Measurements from ENCODE around the gene FALEC.
A peak's percentile ranks its signal among the peaks of the same experiment; 100 is the strongest.

Gene FALEC

DNA sequence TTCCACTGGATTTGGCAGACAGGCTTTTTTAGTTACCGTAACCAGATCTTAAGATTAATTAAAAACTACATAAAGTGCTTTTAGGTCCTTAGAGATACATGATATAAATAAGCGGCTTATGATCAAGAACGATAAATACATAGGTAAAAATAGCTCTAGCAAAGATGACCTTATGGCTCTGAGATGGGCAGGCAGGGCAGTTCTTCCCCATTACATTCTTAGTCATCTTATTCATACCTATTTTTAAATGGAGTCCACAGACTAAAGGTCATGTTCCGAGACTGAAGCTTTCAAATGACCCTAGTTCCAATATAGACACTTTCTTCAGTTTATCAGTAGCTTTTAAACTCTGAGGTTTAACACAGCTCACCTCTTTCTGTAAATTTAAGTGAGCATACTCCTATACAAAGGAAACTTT is 59.5 kb downstream of the FALEC start:
- Histone ChIP-seq H3K4me3 (peak overlapping the region; percentile 65 to 100 (median 98)), H3K36me3 (peaks cover 82 to 89% (median 87%) of the 10 kb centered on the region in 11 experiments), H3K9ac (peak overlapping the region; percentile 96 to 100 (median 99); a peak in 19 of 22 replicates), H4K20me1 (peaks cover 91 to 93% (median 93%) of the 10 kb centered on the region in 11 experiments), H3K4me2 (peak overlapping the region; percentile 83 to 99 (median 93)), H3K9me3 (replicated peaks in 1 of 11) (no peaks in the 10 kb centered on the region; a peak in 3 of 22 replicates), H3K27ac (peak overlapping the region in 3 of 11 experiments; percentile 30 to 99 (median 35); a peak in 4 of 22 replicates), H3K4me1 (peaks cover 44 to 69% (median 60%) of the 10 kb centered on the region in 10 experiments), H3K27me3 (no peaks in the 10 kb centered on the region)
- TF ChIP-seq Cebpa-rat (IDR thresholded peaks at IDR 0.05), result no peak

DNA sequence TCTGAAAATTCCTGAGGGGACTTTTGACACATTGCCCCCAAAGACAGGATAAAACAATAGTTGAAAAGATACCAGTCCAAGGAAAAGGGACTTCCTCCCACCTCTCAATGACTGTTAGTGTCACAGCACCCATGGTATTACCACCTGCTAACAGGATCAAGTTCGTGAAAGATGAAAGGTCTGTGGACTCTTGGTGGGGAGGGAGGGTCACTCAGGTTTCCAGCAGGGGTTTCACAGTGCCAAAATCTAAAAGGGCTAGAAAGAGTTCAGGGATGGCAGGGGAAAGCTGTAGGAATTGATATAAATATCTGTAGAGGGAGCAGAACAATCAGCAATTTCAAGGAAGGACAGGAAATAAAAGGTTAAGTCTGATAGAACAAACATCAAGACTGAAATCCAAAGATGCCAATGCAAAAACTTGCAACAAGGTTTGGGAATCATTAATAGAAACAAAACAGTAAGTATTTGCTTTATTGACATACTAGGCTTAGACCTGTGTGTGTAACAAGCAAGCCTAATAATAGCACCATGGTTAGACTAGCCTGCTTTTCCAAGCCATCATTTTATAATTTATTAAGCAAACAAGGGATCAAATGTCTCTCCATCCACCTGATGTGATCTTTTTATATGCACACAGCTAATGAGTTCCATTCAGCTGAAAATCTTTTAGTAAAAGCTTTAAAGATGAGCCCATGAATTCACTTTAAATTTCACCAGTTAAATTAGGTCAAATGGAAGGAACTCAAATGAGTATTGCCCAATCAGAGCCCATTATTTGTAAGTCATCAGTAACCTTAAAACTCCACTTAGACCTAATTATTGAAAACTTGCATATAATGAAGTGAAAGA is 60.2 kb downstream of the FALEC start:
- H3K4me2 ChIP-seq, result peak overlapping the region; percentile 83 to 99 (median 93)
- peaks cover 85 to 87% (median 86%) of the 10 kb centered on the region in 11 experiments for H4K20me1 ChIP-seq
- no peaks in the 10 kb centered on the region for H3K27me3 ChIP-seq
- H3K4me3 ChIP-seq, result peak overlapping the region; percentile 65 to 100 (median 98)
- peak overlapping the region in 5 of 11 experiments; percentile 6 to 99 (median 98); a peak in 5 of 22 replicates for H3K27ac ChIP-seq
- peak overlapping the region; percentile 96 to 100 (median 99) for H3K9ac ChIP-seq
- H3K4me1 ChIP-seq, result peaks cover 47 to 69% (median 59%) of the 10 kb centered on the region in 10 experiments
- H3K36me3 ChIP-seq, result peaks cover 78 to 84% (median 82%) of the 10 kb centered on the region in 11 experiments
- H3K9me3 ChIP-seq (replicated peaks in 1 of 11), result no peaks in the 10 kb centered on the region; a peak in 3 of 22 replicates
- peak in 1 of 11 experiments; percentile 39; a peak in 2 of 22 replicates for TF ChIP-seq Cebpa-rat (IDR thresholded peaks at IDR 0.05)

DNA sequence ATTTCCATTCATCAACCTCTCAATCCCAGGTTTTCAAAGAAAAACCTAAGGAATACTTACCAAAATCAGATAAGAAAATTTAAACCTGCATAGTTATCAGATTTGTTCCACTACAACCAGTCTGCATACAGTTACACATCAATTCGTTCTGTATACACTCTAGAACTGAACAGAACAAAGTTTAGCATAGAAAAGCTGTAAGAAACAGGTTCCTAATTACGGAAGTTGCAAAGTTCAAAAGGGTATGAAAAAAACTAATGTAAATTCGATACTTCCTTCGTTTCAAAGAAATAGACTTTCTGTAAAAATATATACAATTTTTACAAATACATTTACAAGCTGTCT is 60.8 kb downstream of the FALEC start:
- Histone ChIP-seq H3K36me3 (peaks cover 72 to 78% (median 76%) of the 10 kb centered on the region in 11 experiments), H3K4me1 (peaks cover 47 to 68% (median 59%) of the 10 kb centered on the region in 10 experiments), H3K27ac (peak overlapping the region in 10 of 11 experiments; percentile 97 to 100 (median 98); a peak in 10 of 22 replicates), H4K20me1 (peaks cover 79 to 81% (median 80%) of the 10 kb centered on the region in 11 experiments), H3K9ac (peak overlapping the region; percentile 96 to 100 (median 99); a peak in 21 of 22 replicates), H3K27me3 (no peaks in the 10 kb centered on the region), H3K4me3 (peak overlapping the region; percentile 65 to 100 (median 98)), H3K9me3 (replicated peaks in 1 of 11) (no peaks in the 10 kb centered on the region; a peak in 3 of 22 replicates), H3K4me2 (peak overlapping the region; percentile 83 to 99 (median 93))
- TF ChIP-seq Cebpa-rat (IDR thresholded peaks at IDR 0.05), result no peak; a peak in 1 of 22 replicates

DNA sequence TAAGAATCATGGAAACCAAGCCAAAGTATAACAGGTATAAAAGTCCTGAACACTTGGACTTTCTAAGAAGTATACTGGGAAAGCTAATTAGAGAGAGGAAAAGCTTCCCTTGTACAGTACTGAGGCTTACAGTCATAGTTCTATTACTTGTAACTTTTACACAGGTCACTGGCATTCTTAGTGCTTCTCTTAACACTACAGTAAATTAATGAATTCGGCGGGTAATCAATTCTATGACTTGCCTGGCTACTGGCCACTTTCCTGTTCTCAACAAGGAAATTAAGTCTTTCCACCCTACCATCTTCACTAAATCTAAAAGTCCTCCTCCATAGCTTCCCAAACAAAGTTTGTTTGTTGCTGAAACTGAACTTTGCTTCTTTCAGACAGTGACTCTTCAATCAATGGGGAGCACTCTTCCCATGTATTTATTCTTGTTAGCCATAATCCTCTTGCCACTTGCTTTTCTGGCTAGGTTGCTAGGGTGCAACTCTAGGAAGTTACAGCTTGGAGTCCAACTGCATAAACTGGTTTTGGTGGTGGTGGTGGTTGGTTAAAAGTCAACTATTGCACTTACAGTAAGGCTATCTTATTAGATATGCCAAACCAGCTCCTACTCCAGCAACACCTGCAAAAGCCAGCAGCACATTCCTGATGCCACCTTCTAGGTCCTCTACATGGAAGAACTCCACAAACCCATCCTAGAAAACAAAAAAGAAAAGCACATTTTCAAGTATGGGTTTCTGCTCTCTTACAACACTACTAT is 61.4 kb downstream of the FALEC start:
- Histone ChIP-seq H3K9me3 (replicated peaks in 1 of 11) (no peaks in the 10 kb centered on the region; a peak in 3 of 22 replicates), H3K9ac (peak overlapping the region; percentile 96 to 100 (median 99)), H3K4me3 (peak overlapping the region; percentile 65 to 100 (median 98)), H3K36me3 (peaks cover 66 to 71% (median 69%) of the 10 kb centered on the region in 11 experiments), H3K4me2 (peak overlapping the region; percentile 83 to 99 (median 93)), H3K27me3 (no peaks in the 10 kb centered on the region), H3K27ac (peak overlapping the region; percentile 97 to 100 (median 99); a peak in 21 of 22 replicates), H3K4me1 (peaks cover 47 to 63% (median 57%) of the 10 kb centered on the region in 10 experiments), H4K20me1 (peaks cover 72 to 74% (median 74%) of the 10 kb centered on the region in 11 experiments)
- no peak for TF ChIP-seq Cebpa-rat (IDR thresholded peaks at IDR 0.05)

DNA sequence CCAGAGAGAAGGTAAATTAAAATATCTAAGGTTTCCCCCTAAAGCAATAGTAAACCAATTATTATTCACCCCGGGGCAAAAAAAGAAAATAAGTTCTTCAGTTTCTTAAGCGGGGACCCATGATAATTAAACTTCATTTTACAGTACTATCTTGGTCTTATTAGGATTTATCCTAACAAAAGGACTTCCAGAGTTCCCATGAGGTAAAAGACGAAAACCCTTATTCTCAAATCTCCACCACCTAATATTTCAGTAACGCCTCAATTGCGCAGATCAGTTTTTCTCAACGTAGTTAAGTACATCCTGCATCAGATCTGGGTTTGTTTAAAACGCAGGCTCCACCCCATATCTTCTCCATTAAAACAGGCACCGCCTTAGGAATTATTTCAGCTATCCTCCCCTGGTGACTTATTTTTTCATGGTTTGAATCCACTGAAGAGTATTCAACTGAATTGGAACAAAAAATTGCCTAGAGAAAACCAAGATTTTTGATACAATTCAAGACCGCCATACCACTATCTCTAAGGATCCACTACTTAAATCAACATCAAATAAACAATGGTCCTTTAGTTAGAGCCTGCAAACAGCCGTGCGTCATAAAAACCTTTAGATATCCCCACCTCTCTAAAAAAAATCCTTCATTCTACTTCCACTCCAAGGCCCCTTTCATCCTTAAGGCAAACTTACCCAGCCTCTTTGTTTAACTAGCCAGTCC is 62.2 kb downstream of the FALEC start:
- peaks cover 65 to 67% (median 66%) of the 10 kb centered on the region in 11 experiments for H4K20me1 ChIP-seq
- no peak for TF ChIP-seq Cebpa-rat (IDR thresholded peaks at IDR 0.05)
- peak overlapping the region; percentile 96 to 100 (median 99) for H3K9ac ChIP-seq
- H3K4me2 ChIP-seq, result peak overlapping the region; percentile 83 to 99 (median 93)
- peak overlapping the region; percentile 65 to 100 (median 98) for H3K4me3 ChIP-seq
- no peaks in the 10 kb centered on the region; a peak in 3 of 22 replicates for H3K9me3 ChIP-seq (replicated peaks in 1 of 11)
- H3K4me1 ChIP-seq, result peaks cover 54 to 63% (median 59%) of the 10 kb centered on the region in 10 experiments
- peaks cover 59 to 64% (median 62%) of the 10 kb centered on the region in 11 experiments for H3K36me3 ChIP-seq
- peak overlapping the region; percentile 97 to 100 (median 99) for H3K27ac ChIP-seq
- no peaks in the 10 kb centered on the region for H3K27me3 ChIP-seq

DNA sequence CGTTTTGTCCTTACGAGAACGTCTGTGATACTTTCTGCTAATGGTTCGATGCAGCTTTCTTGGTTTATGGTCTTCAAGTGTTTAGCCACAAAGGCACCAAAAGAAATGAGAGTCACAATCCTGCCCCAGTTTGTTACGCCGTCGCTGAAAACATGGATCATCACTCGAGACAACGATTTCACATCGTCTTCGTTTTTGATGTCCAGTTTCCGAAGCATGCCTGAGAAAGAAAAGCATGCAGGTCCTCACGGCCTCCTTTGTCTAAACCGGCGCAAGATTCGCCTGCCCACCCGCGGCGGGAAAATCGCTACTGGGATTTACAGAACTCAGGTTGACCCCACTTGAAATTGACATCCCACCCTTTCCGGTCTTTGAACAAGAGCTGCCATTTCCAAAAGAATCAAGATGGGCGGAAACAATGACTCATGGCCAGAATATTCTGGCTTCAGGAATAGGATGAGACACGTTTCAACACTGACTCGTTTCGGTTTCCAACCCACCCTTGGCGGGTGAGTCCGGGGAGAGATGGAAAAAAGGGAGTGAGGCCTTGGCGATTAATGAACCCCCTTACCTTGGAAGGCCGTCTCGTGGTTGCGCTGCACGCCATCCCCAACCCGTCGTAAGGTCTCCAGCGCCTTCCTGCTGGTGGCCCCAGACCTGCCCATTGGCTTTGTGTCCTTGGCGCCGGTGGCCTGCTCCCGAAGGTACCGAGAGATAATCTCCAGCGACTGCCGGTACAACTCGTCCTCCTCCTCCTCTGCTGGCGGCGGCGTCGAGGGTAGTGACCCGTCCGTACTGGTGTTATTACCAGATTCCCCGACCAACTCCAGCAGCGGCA is 62.9 kb downstream of the FALEC start:
- Histone ChIP-seq H4K20me1 (peaks cover 57 to 59% (median 59%) of the 10 kb centered on the region in 11 experiments), H3K27me3 (no peaks in the 10 kb centered on the region), H3K4me1 (peaks cover 48 to 59% (median 54%) of the 10 kb centered on the region in 10 experiments), H3K4me3 (peak overlapping the region; percentile 65 to 100 (median 98)), H3K9ac (peak overlapping the region; percentile 96 to 100 (median 99)), H3K27ac (peak overlapping the region; percentile 97 to 100 (median 99)), H3K36me3 (peaks cover 51 to 56% (median 54%) of the 10 kb centered on the region in 11 experiments), H3K9me3 (replicated peaks in 1 of 11) (no peaks in the 10 kb centered on the region; a peak in 3 of 22 replicates), H3K4me2 (peak overlapping the region; percentile 83 to 99 (median 93); a peak in 19 of 22 replicates)
- no peak for TF ChIP-seq Cebpa-rat (IDR thresholded peaks at IDR 0.05)

DNA sequence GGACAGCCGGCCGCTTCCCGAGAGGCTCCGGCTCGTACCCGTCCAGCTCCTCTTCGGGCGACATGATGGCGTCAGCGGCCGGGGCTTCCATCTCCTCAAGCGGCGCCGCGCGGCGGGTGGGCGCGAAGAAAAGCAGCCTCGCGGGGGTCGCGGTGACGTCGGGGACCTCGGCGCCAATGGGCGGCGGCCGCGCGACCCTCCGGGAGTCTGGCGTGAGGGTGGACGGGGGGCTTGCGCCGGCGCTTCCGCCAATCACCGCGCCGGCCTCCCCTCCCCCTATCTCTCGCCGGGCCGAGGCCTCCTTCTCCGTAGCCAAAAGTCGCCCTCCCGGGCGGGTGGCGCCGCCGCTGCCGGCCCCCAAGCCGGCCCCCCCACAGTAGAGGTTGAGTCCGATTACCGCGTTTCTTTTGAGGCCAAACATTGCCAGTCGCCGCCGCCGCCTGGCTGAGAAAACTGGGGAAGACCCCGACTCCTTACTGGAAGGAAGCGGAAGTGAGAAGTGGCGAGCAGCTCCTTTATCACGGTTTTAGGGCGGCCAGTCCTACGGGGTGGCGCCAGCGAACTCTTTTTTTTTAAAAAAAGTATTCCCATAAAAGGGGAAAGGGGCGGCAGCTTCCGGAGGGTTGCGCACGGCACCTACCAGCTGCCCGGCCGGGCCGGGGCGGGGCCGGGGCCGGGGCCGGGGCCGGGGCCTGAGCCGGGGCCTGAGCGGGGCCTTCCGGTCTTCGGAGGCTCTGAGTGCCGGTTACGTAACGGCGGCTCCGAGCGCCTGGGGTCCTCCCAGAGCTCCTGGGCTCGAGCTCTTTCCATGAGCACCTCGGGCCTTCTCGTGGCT is 63.8 kb downstream of the FALEC start, which contains the start of gene MCL1:
Gene MCL1 (minus strand): TSS at position 501 of the 835 bp plus-strand sequence. CDS start 80 bp downstream, at position 421.
- Histone ChIP-seq H4K20me1 (peaks cover 49 to 51% (median 50%) of the 10 kb centered on the region in 11 experiments), H3K27me3 (no peaks in the 10 kb centered on the region), H3K9me3 (replicated peaks in 1 of 11) (no peaks in the 10 kb centered on the region; a peak in 3 of 22 replicates), H3K9ac (peak within 1 kb of the TSS; percentile 96 to 100 (median 99)), H3K4me2 (peak within 1 kb of the TSS; percentile 77 to 99 (median 93)), H3K27ac (peak within 1 kb of the TSS; percentile 97 to 100 (median 99)), H3K4me1 (peaks cover 40 to 50% (median 46%) of the 10 kb centered on the region in 10 experiments), H3K4me3 (peak within 1 kb of the TSS; percentile 65 to 100 (median 98)), H3K36me3 (peaks cover 43 to 48% (median 46%) of the 10 kb centered on the region in 11 experiments)
- peak in 1 of 11 experiments; percentile 29; a peak in 2 of 22 replicates for TF ChIP-seq Cebpa-rat (IDR thresholded peaks at IDR 0.05)
